ENCODE measurements around the gene POLR3F. TPM values are rescaled to one million over a fixed set of nuclear protein-coding genes. Genes with fewer than 3 reads are reported as not detected.
"Not testable (repeated sequence)": the region's sequence is repeated elsewhere in the genome, so short reads cannot be mapped to it uniquely, and the experiment has no call there.

The POLR3F gene
- total RNA-seq, 1 experiment from 2014 or later, result 12.9 TPM

- no peak for DNase-seq (ENCODE audit: low spot score)
Measured at GRCh38 chr20:18504479-18505060, 37.4 kb downstream of the POLR3F start.

- peak; percentile 42 for DNase-seq (ENCODE audit: low spot score)
Measured at GRCh38 chr20:18506744-18507143, 39.6 kb downstream of the POLR3F start.

GRCh38 chr20:18507218-18508191 lies 40.3 kb downstream of the POLR3F start, which contains the start of gene SEC23B:
TSS of gene SEC23B (plus strand) at chr20:18507940. CDS start at chr20:18510836, 2,896 bp downstream.
- peak; percentile 97 for DNase-seq (ENCODE audit: low spot score)

GRCh38 chr20:18511571-18511970 lies 44.4 kb downstream of the POLR3F start:
- no peak for DNase-seq (ENCODE audit: low spot score)

GRCh38 chr20:18513208-18513607 lies 46.0 kb downstream of the POLR3F start:
- no peak for DNase-seq (ENCODE audit: low spot score)

GRCh38 chr20:18514127-18514526 lies 46.9 kb downstream of the POLR3F start:
- no peak for DNase-seq (ENCODE audit: low spot score)

GRCh38 chr20:18515973-18516372 lies 48.8 kb downstream of the POLR3F start:
- DNase-seq (ENCODE audit: low spot score), result no peak

GRCh38 chr20:18522066-18522465 lies 54.9 kb downstream of the POLR3F start:
- DNase-seq (ENCODE audit: low spot score), result not testable (repeated sequence)

- DNase-seq (ENCODE audit: low spot score), result no peak
Measured at GRCh38 chr20:18523066-18523465, 55.9 kb downstream of the POLR3F start.

GRCh38 chr20:18524646-18525045 lies 57.5 kb downstream of the POLR3F start:
- no peak for DNase-seq (ENCODE audit: low spot score)

GRCh38 chr20:18526761-18527160 lies 59.6 kb downstream of the POLR3F start:
- DNase-seq (ENCODE audit: low spot score), result not testable (repeated sequence)

- no peak for DNase-seq (ENCODE audit: low spot score)
Measured at GRCh38 chr20:18527339-18527738, 60.1 kb downstream of the POLR3F start.

GRCh38 chr20:18527836-18528235 lies 60.6 kb downstream of the POLR3F start:
- DNase-seq (ENCODE audit: low spot score), result no peak

- DNase-seq (ENCODE audit: low spot score), result no peak
Measured at GRCh38 chr20:18529041-18529440, 61.9 kb downstream of the POLR3F start.

- DNase-seq (ENCODE audit: low spot score), result no peak
Measured at GRCh38 chr20:18532626-18533025, 65.4 kb downstream of the POLR3F start.

GRCh38 chr20:18533491-18533890 lies 66.3 kb downstream of the POLR3F start:
- no peak for DNase-seq (ENCODE audit: low spot score)

GRCh38 chr20:18533978-18534644 lies 66.9 kb downstream of the POLR3F start:
- no peak for DNase-seq (ENCODE audit: low spot score)

Small RNA genes within 50 kb of the gene (small RNA-seq; reads per million reads assigned to genes)
- gene MIR3192 (not detected), gene RNA5SP476 (0.43 reads per million)

Other genes with a start within 250 kb of the POLR3F start
- gene ZNF133, start 178.9 kb upstream of the POLR3F start, total RNA-seq (2014; rRNA removed; shearing (Covaris generic)), result 9.9 and 11.3 TPM in 2 replicates
- 0.83 and 1.5 TPM in 2 replicates for gene DZANK1, start 360 bp upstream of the POLR3F start, total RNA-seq (2014; rRNA removed; shearing (Covaris generic))
- 5.5 and 9.0 TPM in 2 replicates for gene RBBP9, start 29.8 kb downstream of the POLR3F start, total RNA-seq (2014; rRNA removed; shearing (Covaris generic))
- gene SEC23B, start 40.5 kb downstream of the POLR3F start, total RNA-seq (2014; rRNA removed; shearing (Covaris generic)), result 66.0 and 74.5 TPM in 2 replicates
- gene SMIM26, start 100.0 kb downstream of the POLR3F start, total RNA-seq (2014; rRNA removed; shearing (Covaris generic)), result 90.8 and 94.2 TPM in 2 replicates
- 48.0 and 50.0 TPM in 2 replicates for gene DTD1, start 120.7 kb downstream of the POLR3F start, total RNA-seq (2014; rRNA removed; shearing (Covaris generic))

All from HT-29 (cell line).